ENCODE data around the gene NTNG2. TPM values are rescaled to one million over a fixed set of nuclear protein-coding genes. Genes with fewer than 3 reads are reported as not detected.
"Not testable (repeated sequence)": the region's sequence is repeated elsewhere in the genome, so short reads cannot be mapped to it uniquely, and the experiment has no call there.

The NTNG2 gene
- total RNA-seq, 4 donors from 2014 or later = 1.4 to 4.4 TPM; not detected in 2

DNA sequence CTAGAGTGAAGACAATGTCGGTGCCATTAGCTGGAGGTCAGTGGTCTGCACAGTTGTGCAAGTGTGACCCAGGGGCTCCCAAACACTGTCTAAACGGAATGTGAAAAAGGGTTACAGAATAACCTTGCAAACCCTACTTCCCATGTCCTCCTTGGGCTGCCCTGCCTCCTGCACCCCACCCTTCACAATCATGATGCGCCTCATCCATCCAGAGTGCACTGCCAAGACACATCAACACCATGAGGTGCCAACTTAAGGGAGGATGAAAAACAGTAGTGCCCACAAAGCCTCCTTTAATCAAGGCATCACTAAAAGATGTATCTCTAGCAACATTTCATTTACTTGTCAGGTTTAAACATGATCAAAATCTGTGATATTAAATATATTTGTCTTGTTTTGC lies 105.8 kb downstream of the NTNG2 start:
- Histone ChIP-seq H3K9me3 (no peaks in the 10 kb centered on the region), H3K36me3 (no peaks in the 10 kb centered on the region), H3K27me3 (no peaks in the 10 kb centered on the region), H3K4me3 (no peak overlapping the region), H3K4me1 (no peaks in the 10 kb centered on the region), H3K27ac (no peak overlapping the region)
- TF ChIP-seq POLR2A (IDR thresholded peaks at IDR 0.05) = no peak
- TF ChIP-seq, protein P1, sequence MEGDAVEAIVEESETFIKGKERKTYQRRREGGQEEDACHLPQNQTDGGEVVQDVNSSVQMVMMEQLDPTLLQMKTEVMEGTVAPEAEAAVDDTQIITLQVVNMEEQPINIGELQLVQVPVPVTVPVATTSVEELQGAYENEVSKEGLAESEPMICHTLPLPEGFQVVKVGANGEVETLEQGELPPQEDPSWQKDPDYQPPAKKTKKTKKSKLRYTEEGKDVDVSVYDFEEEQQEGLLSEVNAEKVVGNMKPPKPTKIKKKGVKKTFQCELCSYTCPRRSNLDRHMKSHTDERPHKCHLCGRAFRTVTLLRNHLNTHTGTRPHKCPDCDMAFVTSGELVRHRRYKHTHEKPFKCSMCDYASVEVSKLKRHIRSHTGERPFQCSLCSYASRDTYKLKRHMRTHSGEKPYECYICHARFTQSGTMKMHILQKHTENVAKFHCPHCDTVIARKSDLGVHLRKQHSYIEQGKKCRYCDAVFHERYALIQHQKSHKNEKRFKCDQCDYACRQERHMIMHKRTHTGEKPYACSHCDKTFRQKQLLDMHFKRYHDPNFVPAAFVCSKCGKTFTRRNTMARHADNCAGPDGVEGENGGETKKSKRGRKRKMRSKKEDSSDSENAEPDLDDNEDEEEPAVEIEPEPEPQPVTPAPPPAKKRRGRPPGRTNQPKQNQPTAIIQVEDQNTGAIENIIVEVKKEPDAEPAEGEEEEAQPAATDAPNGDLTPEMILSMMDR (IDR thresholded peaks at IDR 0.05) = no peak
- intact Hi-C loops (cut with DNase I; ENCODE audit: low total_unique reads) = no loop called here
- DNase-seq = no peak

DNA sequence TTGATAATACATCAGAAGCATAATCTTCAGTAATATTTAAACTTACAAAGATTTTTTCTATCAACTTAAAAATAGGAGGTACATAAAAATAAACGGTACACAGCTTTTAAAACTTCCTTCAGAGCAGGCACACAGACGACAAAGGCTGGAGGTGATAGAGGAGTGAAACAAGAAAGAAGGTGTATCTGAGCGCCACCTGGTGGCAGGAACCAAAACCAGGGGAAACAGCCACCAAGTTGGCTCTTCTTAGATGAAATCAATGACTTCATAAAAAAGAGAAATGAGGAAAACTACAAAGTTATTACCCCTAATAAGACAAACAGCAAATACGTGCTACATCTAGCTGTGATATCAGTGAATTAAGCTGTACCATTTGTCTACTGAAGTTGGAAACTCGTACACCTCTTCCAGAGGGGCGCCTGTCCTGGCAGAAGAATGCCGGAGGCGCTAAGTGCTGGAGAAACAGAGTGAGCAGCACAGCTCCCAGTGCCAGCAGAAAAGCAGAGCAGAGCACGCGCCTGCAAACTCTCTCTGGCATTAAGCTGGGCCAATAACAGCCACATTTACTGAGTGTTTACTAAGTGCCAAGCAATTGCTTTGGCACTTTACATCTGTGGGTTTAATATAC lies 107.0 kb downstream of the NTNG2 start:
- H3K4me3 ChIP-seq = no peak overlapping the region
- TF ChIP-seq, protein P1 (IDR thresholded peaks at IDR 0.05) = peak; percentile 68 to 80 (median 74)
- no peak for TF ChIP-seq POLR2A (IDR thresholded peaks at IDR 0.05)
- no peaks in the 10 kb centered on the region for H3K27me3 ChIP-seq
- DNase-seq = peak; percentile 58 to 63
- H3K9me3 ChIP-seq = no peaks in the 10 kb centered on the region
- no peak overlapping the region for H3K27ac ChIP-seq
- intact Hi-C loops (cut with DNase I; ENCODE audit: low total_unique reads) = no loop called here
- no peaks in the 10 kb centered on the region for H3K36me3 ChIP-seq
- H3K4me1 ChIP-seq = no peaks in the 10 kb centered on the region

DNA sequence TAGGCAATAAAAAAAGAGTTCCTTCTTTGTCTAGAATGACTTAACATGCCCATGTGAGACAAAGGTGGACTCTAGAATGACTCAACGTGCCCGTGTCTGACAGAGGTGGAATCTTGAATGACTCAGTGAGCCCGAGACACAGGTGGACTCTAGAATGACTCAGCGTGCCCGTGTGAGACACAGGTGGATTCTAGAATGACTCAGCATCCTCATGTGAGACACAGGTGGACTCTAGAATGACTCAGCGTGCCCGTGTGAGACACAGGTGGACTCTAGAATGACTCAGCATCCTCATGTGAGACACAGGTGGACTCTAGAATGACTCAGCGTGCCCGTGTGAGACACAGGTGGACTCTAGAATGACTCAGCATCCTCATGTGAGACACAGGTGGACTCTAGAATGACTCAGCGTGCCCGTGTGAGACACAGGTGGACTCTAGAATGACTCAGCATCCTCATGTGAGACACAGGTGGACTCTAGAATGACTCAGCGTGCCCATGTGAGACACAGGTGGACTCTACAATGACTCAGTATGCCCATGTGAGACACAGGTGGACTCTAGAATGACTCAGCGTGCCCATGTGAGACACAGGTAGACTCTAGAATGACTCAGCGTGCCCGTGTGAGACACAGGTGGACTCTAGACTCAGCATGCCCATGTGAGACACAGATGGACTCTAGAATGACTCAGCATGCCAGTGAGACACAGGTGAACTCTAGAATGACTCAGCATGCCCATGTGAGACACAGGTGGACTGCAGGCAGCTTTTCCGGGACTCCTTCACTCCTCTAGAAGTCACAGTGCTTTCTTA lies 108.1 kb downstream of the NTNG2 start:
- H3K4me3 ChIP-seq; DNase-seq; H3K27me3 ChIP-seq; intact Hi-C loops (cut with DNase I; ENCODE audit: low total_unique reads); H3K4me1 ChIP-seq; H3K27ac ChIP-seq; H3K9me3 ChIP-seq; H3K36me3 ChIP-seq: not testable (repeated sequence)

DNA sequence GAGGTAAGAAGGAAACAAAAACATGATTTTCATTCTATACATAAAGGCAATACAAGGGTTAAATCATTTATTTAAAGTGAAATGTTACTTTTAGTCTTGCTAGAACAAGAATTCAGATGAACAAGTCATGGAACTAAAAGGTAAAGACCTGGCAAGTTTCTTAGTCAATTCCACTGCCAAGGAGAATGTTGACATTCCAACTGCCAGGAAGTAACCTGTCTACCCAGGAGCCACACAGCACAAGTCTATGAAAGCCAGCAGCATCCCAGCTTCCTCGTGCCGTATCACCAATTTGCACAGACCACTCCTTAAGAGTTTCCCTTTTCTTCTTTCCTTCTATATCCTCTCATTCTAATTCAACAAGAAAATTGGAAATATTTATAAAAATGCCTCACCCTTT lies 113.0 kb downstream of the NTNG2 start:
- Histone ChIP-seq H3K9me3 (no peaks in the 10 kb centered on the region), H3K36me3 (no peaks in the 10 kb centered on the region), H3K4me3 (no peak overlapping the region), H3K4me1 (no peaks in the 10 kb centered on the region), H3K27ac (no peak overlapping the region), H3K27me3 (no peaks in the 10 kb centered on the region)
- no peak for DNase-seq
- TF ChIP-seq POLR2A (IDR thresholded peaks at IDR 0.05) = no peak
- TF ChIP-seq, protein P1 (IDR thresholded peaks at IDR 0.05) = no peak
- intact Hi-C loops (cut with DNase I; ENCODE audit: low total_unique reads) = no loop called here

DNA sequence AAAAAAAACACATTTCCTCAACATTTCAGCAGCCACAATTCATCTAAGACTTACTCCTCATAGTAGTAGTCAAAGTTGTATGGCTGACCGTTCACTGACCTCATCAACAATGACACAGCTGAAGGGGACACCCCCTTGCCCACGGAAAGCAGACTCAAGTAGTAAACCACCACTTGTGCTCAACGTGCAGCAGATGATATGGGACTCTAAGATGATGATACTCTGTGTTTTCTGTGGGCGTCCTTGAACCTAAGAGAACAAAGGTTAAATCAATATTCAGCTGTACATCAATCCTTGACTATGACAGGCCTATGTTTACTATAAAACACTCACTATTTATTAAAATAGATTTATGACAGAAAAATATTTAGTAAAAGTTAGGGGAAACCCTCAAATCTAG lies 121.3 kb downstream of the NTNG2 start:
- Histone ChIP-seq H3K27ac (no peak overlapping the region), H3K4me1 (no peaks in the 10 kb centered on the region), H3K9me3 (no peaks in the 10 kb centered on the region), H3K4me3 (no peak overlapping the region), H3K36me3 (no peaks in the 10 kb centered on the region), H3K27me3 (no peaks in the 10 kb centered on the region)
- DNase-seq = no peak
- intact Hi-C loops (cut with DNase I; ENCODE audit: low total_unique reads) = no loop called here
- TF ChIP-seq, protein P1 (IDR thresholded peaks at IDR 0.05) = no peak
- no peak for TF ChIP-seq POLR2A (IDR thresholded peaks at IDR 0.05)
